K562 (cell line): ENCODE results near the gene LMX1B. TPM values are rescaled to one million over a fixed set of nuclear protein-coding genes. Genes with fewer than 3 reads are reported as not detected.

Experiments used
- ARNT ChIP-seq, 2 experiments: fragments of 450-650 bp; IDR thresholded peaks; 2 replicates each; pipeline ENCODE4 v1.6.1; 2016; ENCODE audit warnings: mild to moderate bottlenecking in 1 of 2
- BMI1 ChIP-seq: fragments of 150-350 bp; IDR thresholded peaks from 2 replicates; pipeline ENCODE4 v1.6.1; 2014; ENCODE audit warnings: low read length
- CTBP1 ChIP-seq: fragments of 450-650 bp; IDR thresholded peaks from 2 replicates; pipeline ENCODE4 v1.6.1; 2016; ENCODE audit warnings: borderline replicate concordance
- CTCFL ChIP-seq: IDR thresholded peaks from 2 replicates; pipeline ENCODE4 v1.6.1; 2011; ENCODE audit warnings: borderline replicate concordance, low read depth, mild to moderate bottlenecking, moderate library complexity, low read length; ENCODE audit not compliant: insufficient read depth, poor library complexity, severe bottlenecking
- FOXK1 ChIP-seq: sonication (generic); formaldehyde crosslinking; IDR thresholded peaks from 2 replicates; pipeline ENCODE4 v1.8.0; 2022; ENCODE audit warnings: missing genetic modification reagents, mild to moderate bottlenecking, borderline replicate concordance
- GATAD2B ChIP-seq: fragments of 450-650 bp; IDR thresholded peaks from 2 replicates; pipeline ENCODE4 v1.6.1; 2017; ENCODE audit warnings: mild to moderate bottlenecking, borderline replicate concordance
- HDAC2 ChIP-seq: fragments of 450-650 bp; IDR thresholded peaks from 2 replicates; pipeline ENCODE4 v1.6.1; 2016; ENCODE audit warnings: mild to moderate bottlenecking
- JUND ChIP-seq, 2 experiments: IDR thresholded peaks; 2 replicates in 1 of 2; 3 replicates in 1 of 2; pipeline ENCODE4 v1.6.1; 2011; ENCODE audit warnings: borderline replicate concordance in 2 of 2, low read depth in 2 of 2, low read length in 2 of 2, improper control_type of control experiment in 1 of 2, missing biosample characterization in 1 of 2, missing genetic modification characterization in 1 of 2, missing genetic modification reagents in 1 of 2
- MAZ ChIP-seq, 2 experiments: fragments of 450-650 bp in 1 of 2; sonication (generic) in 1 of 2; formaldehyde crosslinking; IDR thresholded peaks in 1 of 2; conservative IDR thresholded peaks in 1 of 2; 2 replicates each; pipeline versions ENCODE4 v1.4.0 to v1.5.0; 2020; ENCODE audit warnings: mild to moderate bottlenecking in 1 of 2, missing genetic modification reagents in 1 of 2
- MIER1 ChIP-seq: fragments of 450-650 bp; IDR thresholded peaks from 2 replicates; pipeline ENCODE4 v1.6.1; 2016; ENCODE audit warnings: antibody characterized with exemption, mild to moderate bottlenecking, low read depth
- NR4A1 ChIP-seq, 2 experiments: fragments of 250-450 bp in 1 of 2; fragments of 450-650 bp in 1 of 2; sonication (Bioruptor Pico) in 1 of 2; IDR thresholded peaks; 2 replicates each; pipeline versions ENCODE4 v1.4.0 to v1.6.1; 2016 to 2020; ENCODE audit warnings: mild to moderate bottlenecking in 2 of 2, missing compliant biosample characterization in 1 of 2, missing genetic modification characterization in 1 of 2, moderate library complexity in 1 of 2
- RBM22 ChIP-seq: fragments of 200-400 bp; formaldehyde crosslinking; IDR thresholded peaks from 2 replicates; pipeline ENCODE4 v1.6.1; 2018; ENCODE audit warnings: low read length, low read depth; ENCODE audit not compliant: poor library complexity, severe bottlenecking
- RBM39 ChIP-seq: fragments of 200-400 bp; formaldehyde crosslinking; optimal IDR thresholded peaks from 2 replicates; pipeline ENCODE3; 2018; ENCODE audit warnings: low read depth, low read length
- RREB1 ChIP-seq: fragments of 250-450 bp; sonication (Bioruptor Pico); IDR thresholded peaks from 2 replicates; pipeline ENCODE4 v1.4.0; 2020
- THRA ChIP-seq: fragments of 450-650 bp; IDR thresholded peaks from 2 replicates; pipeline ENCODE4 v1.6.1; 2017; ENCODE audit warnings: mild to moderate bottlenecking, moderate library complexity
- U2AF2 ChIP-seq: fragments of 200-400 bp; formaldehyde crosslinking; optimal IDR thresholded peaks from 2 replicates; pipeline ENCODE3; 2017; ENCODE audit warnings: low read depth, mild to moderate bottlenecking, low read length
- ZNF41 ChIP-seq: fragments of 250-450 bp; sonication (Bioruptor Pico); conservative IDR thresholded peaks from 2 replicates; pipeline ENCODE4 v1.4.0; 2020; ENCODE audit warnings: mild to moderate bottlenecking
- ZNF699 ChIP-seq: fragments of 250-450 bp; sonication (Bioruptor Pico); IDR thresholded peaks from 2 replicates; pipeline ENCODE4 v1.8.0; 2021; ENCODE audit warnings: mild to moderate bottlenecking, moderate library complexity; ENCODE audit not compliant: insufficient replicate concordance
- ZNF766 ChIP-seq: fragments of 200-800 bp; sonication (Bioruptor generic); conservative IDR thresholded peaks from 2 replicates; pipeline ENCODE4 v1.6.1; 2016; ENCODE audit warnings: missing genetic modification characterization, missing compliant biosample characterization
- ZNF79 ChIP-seq: fragments of 250-450 bp; sonication (Bioruptor Pico); IDR thresholded peaks from 2 replicates; pipeline ENCODE4 v1.4.0; 2020; ENCODE audit warnings: low read depth, mild to moderate bottlenecking, moderate library complexity
- polyA plus RNA-seq, 8 experiments: library from polyadenylated mRNA; depleted of rRNA in 4 of 8; stranded (reverse) in 5 of 8; unstranded in 3 of 8; fragments of >200 nt; fragmentation: Nextera tagmentation in 2 of 8; fragmentation: Illumina TruSeq in 1 of 8; extraction: Ambion mirVana in 2 of 8; extraction: Trizol in 1 of 8; gene quantifications; 2 replicates each; pipeline versions ENCODE4 v1.2.1 to v1.2.3, GENCODE V29; 2011 to 2014; ENCODE audit warnings: inconsistent platforms in 1 of 8, missing spikeins in 1 of 8
- total RNA-seq, 7 experiments: library from RNA; depleted of rRNA in 6 of 7; stranded (reverse); fragments of >200 nt in 6 of 7; fragmentation: Illumina TruSeq in 2 of 7; extraction: Trizol in 2 of 7; gene quantifications; 2 replicates each; pipeline versions ENCODE4 v1.2.1 to v1.2.3, GENCODE V29; 2011 to 2021; ENCODE audit warnings: low replicate concordance in 1 of 7

LMX1B gene
- total and polyA plus RNA-seq, 9 of the 15 experiments (the other 6 are each of a cell fraction or from before 2014, with no cell fraction given): not detected

GRCh38 chr9:126723807-126724172, 110.1 kb downstream of the LMX1B start (continued):
- no peak for TF ChIP-seq THRA
- no peak for TF ChIP-seq ZNF699
- TF ChIP-seq U2AF2: no peak
- peak; percentile 99 for TF ChIP-seq RREB1 (CRISPR knock-in tag)
- TF ChIP-seq MIER1: no peak
- no peak for TF ChIP-seq ARNT (IDR thresholded peaks at IDR 0.05)
- no peak for TF ChIP-seq JUND (IDR thresholded peaks at IDR 0.05; ENCODE audit: borderline replicate concordance, low read depth, low read length)
- TF ChIP-seq JUND (tag; IDR thresholded peaks at IDR 0.05; ENCODE audit: borderline replicate concordance, low read depth, low read length): no peak
- no peak for TF ChIP-seq GATAD2B
- TF ChIP-seq ZNF766 (CRISPR knock-in tag): no peak
- 0 out of 2 replicates have a peak, but pooled peaks have one; percentile 28 for TF ChIP-seq FOXK1 (CRISPR knock-in tag)
- TF ChIP-seq NR4A1 (CRISPR knock-in tag; IDR thresholded peaks at IDR 0.05): no peak
- TF ChIP-seq NR4A1 (tag; IDR thresholded peaks at IDR 0.05): no peak
- peak; percentile 98 for TF ChIP-seq CTBP1
- TF ChIP-seq RBM22: no peak
- TF ChIP-seq CTCFL: no peak
- TF ChIP-seq ZNF41: no peak
- TF ChIP-seq MAZ (CRISPR knock-in tag; conservative IDR thresholded peaks at IDR 0.05 in 1 of 2, IDR thresholded peaks at IDR 0.05 in 1 of 2): no peak
- no peak for TF ChIP-seq ZNF79 (CRISPR knock-in tag)
- TF ChIP-seq HDAC2: peak; percentile 69; the same call in 1 of the 2 replicates
- TF ChIP-seq BMI1: peak; percentile 91; the same call in 1 of the 2 replicates
- no peak for TF ChIP-seq RBM39
